HepG2 (cell line): ENCODE results near the gene PRRT1. TPM values are rescaled to one million over a fixed set of nuclear protein-coding genes. Genes with fewer than 3 reads are reported as not detected.

Experiments
- ATAC-seq: fragments of 200-7000 bp; cut with Tn5 transposase; 3 replicates; pipeline ENCODE4 v1.9.1; 2020; ENCODE audit warnings: mild to moderate bottlenecking, moderate library complexity
- BruUV-seq: library from RNA; stranded (reverse); fragments of 400-500 nt; replicated peaks from 2 replicates; lab custom pipeline; 2021; lab: Mats Ljungman, UMichigan
- CTCF ChIA-PET: fragments of 300-600 bp; formaldehyde crosslinking; extraction: SDS; loops from one replicate; lab custom pipeline; 2021; ENCODE audit warnings: low total read pairs, inconsistent platforms, low intra/inter-chr PET ratio; lab: Yijun Ruan, JAX
- POLR2A ChIA-PET: fragments of 350-600 bp; sonication (Branson Sonifier 250); formaldehyde crosslinking; loops from one replicate; lab custom pipeline; 2020; ENCODE audit warnings: antibody characterized with exemption, inconsistent platforms; lab: Yijun Ruan, JAX
- DNase-seq: peaks from one replicate; pipeline ENCODE4 v3.0.0-alpha.2; 2015; ENCODE audit warnings: low spot score
- FAIRE-seq: peaks from 3 replicates; lab custom pipeline; 2011; peaks lifted over from hg19 to GRCh38; lab: Jason Lieb, UNC
- H2AFZ ChIP-seq: one replicate; pipeline ENCODE4 v1.6.1; 2011; ENCODE audit warnings: low read length, inconsistent platforms
- H3K27ac ChIP-seq: fragments of 300-600 bp; 3 replicates; pipeline ENCODE4 v1.8.0; 2011; ENCODE audit warnings: mixed run types, mild to moderate bottlenecking, mixed read lengths, low read length, inconsistent platforms; ENCODE audit not compliant: insufficient read depth; ENCODE audit errors: extremely low read length
- H3K27me3 ChIP-seq, 2 experiments: fragments of 200-600 bp in 1 of 2; 2 replicates in 1 of 2; 3 replicates in 1 of 2; pipeline versions ENCODE4 v1.6.0 to v1.8.0; 2011; ENCODE audit warnings: low read length in 2 of 2, mild to moderate bottlenecking in 2 of 2, moderate library complexity in 2 of 2, inconsistent platforms in 1 of 2; ENCODE audit not compliant: insufficient read depth in 2 of 2, control insufficient read depth in 1 of 2
- H3K36me3 ChIP-seq, 2 experiments: fragments of 200-600 bp in 1 of 2; replicated peaks in 1 of 2; 2 replicates in 1 of 2; 3 replicates in 1 of 2; pipeline versions ENCODE4 v1.5.1 to v1.8.0; 2011; ENCODE audit warnings: low read length in 2 of 2, inconsistent platforms in 1 of 2; ENCODE audit not compliant: insufficient read depth in 2 of 2, control insufficient read depth in 1 of 2
- H3K4me1 ChIP-seq: 2 replicates; pipeline ENCODE4 v1.5.1; 2012; ENCODE audit warnings: low read length, inconsistent platforms; ENCODE audit not compliant: insufficient read depth
- H3K4me2 ChIP-seq: 2 replicates; pipeline ENCODE4 v1.6.0; 2011; ENCODE audit warnings: low read depth, low read length, inconsistent platforms
- H3K4me3 ChIP-seq, 3 experiments: fragments of 200-600 bp in 1 of 3; sonication (generic), shearing (Covaris generic) in 1 of 3; replicated peaks in 1 of 3; 2 replicates each; pipeline ENCODE4 v1.5.1; 2011 to 2016; ENCODE audit warnings: low read length in 3 of 3, inconsistent platforms in 2 of 3, low read depth in 2 of 3, mild to moderate bottlenecking in 2 of 3, control low read depth in 1 of 3, mixed read lengths in 1 of 3; ENCODE audit not compliant: insufficient read depth in 1 of 3
- H3K79me2 ChIP-seq: one replicate; pipeline ENCODE4 v1.6.1; 2011; ENCODE audit warnings: low read length, inconsistent platforms; ENCODE audit not compliant: insufficient read depth
- H3K9ac ChIP-seq: 2 replicates; pipeline ENCODE4 v1.6.0; 2011; ENCODE audit warnings: mild to moderate bottlenecking, low read depth, low read length, inconsistent platforms; ENCODE audit not compliant: insufficient read depth
- H3K9me3 ChIP-seq: 2 replicates; pipeline ENCODE4 v1.5.1; 2012; ENCODE audit warnings: mild to moderate bottlenecking, low read length
- H4K20me1 ChIP-seq: 2 replicates; pipeline ENCODE4 v1.6.0; 2011; ENCODE audit warnings: inconsistent platforms, mild to moderate bottlenecking, low read length, moderate library complexity; ENCODE audit not compliant: insufficient read depth
- ATRX ChIP-seq: sonication (generic); formaldehyde crosslinking; IDR thresholded peaks from 2 replicates; pipeline ENCODE4 v1.4.0; 2020; ENCODE audit warnings: missing genetic modification reagents, borderline replicate concordance
- NBN ChIP-seq: fragments of 450-650 bp; conservative IDR thresholded peaks from 2 replicates; pipeline ENCODE4 v1.6.1; 2017
- NCOA5 ChIP-seq: sonication (generic); formaldehyde crosslinking; IDR thresholded peaks from 2 replicates; pipeline ENCODE4 v1.4.0; 2020; ENCODE audit warnings: missing genetic modification reagents
- SIN3A ChIP-seq: IDR thresholded peaks from 2 replicates; pipeline ENCODE4 v1.6.1; 2011; ENCODE audit warnings: low read depth, mild to moderate bottlenecking, control low read depth, low read length, borderline replicate concordance
- SRSF4 ChIP-seq: fragments of 200-400 bp; formaldehyde crosslinking; IDR thresholded peaks from one replicate; pipeline ENCODE4 v1.6.1; 2018; ENCODE audit warnings: mild to moderate bottlenecking, low read depth, low read length, moderate library complexity; ENCODE audit not compliant: poor library complexity, severe bottlenecking
- XBP1 ChIP-seq: sonication (generic); formaldehyde crosslinking; IDR thresholded peaks from 2 replicates; pipeline ENCODE4 v1.5.0; 2020; ENCODE audit warnings: missing genetic modification reagents
- ZBTB20 ChIP-seq: sonication (generic); formaldehyde crosslinking; IDR thresholded peaks from 2 replicates; pipeline ENCODE4 v1.8.1; 2023; ENCODE audit warnings: missing genetic modification reagents, low read depth, mild to moderate bottlenecking, borderline replicate concordance
- ZNF749 ChIP-seq: sonication (generic); formaldehyde crosslinking; IDR thresholded peaks from 2 replicates; pipeline ENCODE4 v1.8.0; 2022; ENCODE audit warnings: mild to moderate bottlenecking, missing genetic modification reagents, moderate library complexity, borderline replicate concordance
- ZNF75D ChIP-seq: sonication (generic); formaldehyde crosslinking; IDR thresholded peaks from 2 replicates; pipeline ENCODE4 v1.8.1; 2023; ENCODE audit warnings: missing genetic modification reagents, mild to moderate bottlenecking, borderline replicate concordance
- WGBS: methylation state at CpG from one replicate; pipeline ENCODE4 v1.1.6; 2017; ENCODE audit warnings: low lambda C conversion rate; 5-methylcytosine and 5-hydroxymethylcytosine counted together
- in situ Hi-C: cut with HindIII; loops from 2 replicates; pipeline ENCODE4 v1.10.0; 2017; ENCODE audit warnings: low pct_unique_long_range_greater_than_20kb; ENCODE audit not compliant: extremely low pct_ligation_motif_present
- intact Hi-C: fragments of 100-400 bp; cut with micrococcal nuclease; formaldehyde crosslinking; loops from one replicate; pipeline ENCODE4 v1.10.0; 2022; ENCODE audit not compliant: unreplicated experiment
- polyA plus RNA-seq, 8 experiments: library from polyadenylated mRNA; depleted of rRNA in 3 of 8; stranded (reverse) in 7 of 8; unstranded in 1 of 8; fragments of >200 nt; fragmentation: Illumina TruSeq in 4 of 8; extraction: Trizol in 4 of 8; gene quantifications; 2 replicates each; pipeline versions ENCODE4 v1.2.1 to v1.2.3, GENCODE V29; 2011 to 2016; ENCODE audit warnings: low read depth in 4 of 8, missing spikeins in 1 of 8, mixed read lengths in 1 of 8; ENCODE audit not compliant: insufficient read depth in 1 of 8
- total RNA-seq, 5 experiments: library from RNA; depleted of rRNA; stranded (reverse); fragments of >200 nt; fragmentation: Illumina TruSeq; extraction: Trizol; gene quantifications; 2 replicates each; pipeline ENCODE4 v1.2.3, GENCODE V29; 2016; ENCODE audit warnings: low read depth in 1 of 5
- TF ChIP-seq, protein P1 (sequence below): sonication (generic); formaldehyde crosslinking; IDR thresholded peaks from 2 replicates; pipeline ENCODE4 v1.8.1; 2023; ENCODE audit warnings: mild to moderate bottlenecking, inconsistent platforms, moderate library complexity, missing genetic modification reagents, borderline replicate concordance
- TF ChIP-seq, protein P2 (sequence below): sonication (generic); formaldehyde crosslinking; IDR thresholded peaks from 2 replicates; pipeline ENCODE4 v1.8.0; 2023; ENCODE audit warnings: mild to moderate bottlenecking, missing genetic modification reagents
- TF ChIP-seq, protein P3 (sequence below): sonication (generic); formaldehyde crosslinking; IDR thresholded peaks from 2 replicates; pipeline ENCODE4 v1.4.0; 2020; ENCODE audit warnings: missing genetic modification reagents, borderline replicate concordance
- TF ChIP-seq, protein P4 (sequence below): sonication (generic); IDR thresholded peaks from 2 replicates; pipeline ENCODE4 v1.6.1; 2016; ENCODE audit warnings: low read depth, borderline replicate concordance
- TF ChIP-seq, protein P5 (sequence below): IDR thresholded peaks from 2 replicates; pipeline ENCODE4 v1.6.1; 2016; ENCODE audit warnings: missing genetic modification reagents, missing compliant biosample characterization

Gene PRRT1
- total and polyA plus RNA-seq, 2 of the 13 experiments (the other 11 are each of a cell fraction or from before 2014, with no cell fraction given) = 0.64 to 1.4 TPM

DNA sequence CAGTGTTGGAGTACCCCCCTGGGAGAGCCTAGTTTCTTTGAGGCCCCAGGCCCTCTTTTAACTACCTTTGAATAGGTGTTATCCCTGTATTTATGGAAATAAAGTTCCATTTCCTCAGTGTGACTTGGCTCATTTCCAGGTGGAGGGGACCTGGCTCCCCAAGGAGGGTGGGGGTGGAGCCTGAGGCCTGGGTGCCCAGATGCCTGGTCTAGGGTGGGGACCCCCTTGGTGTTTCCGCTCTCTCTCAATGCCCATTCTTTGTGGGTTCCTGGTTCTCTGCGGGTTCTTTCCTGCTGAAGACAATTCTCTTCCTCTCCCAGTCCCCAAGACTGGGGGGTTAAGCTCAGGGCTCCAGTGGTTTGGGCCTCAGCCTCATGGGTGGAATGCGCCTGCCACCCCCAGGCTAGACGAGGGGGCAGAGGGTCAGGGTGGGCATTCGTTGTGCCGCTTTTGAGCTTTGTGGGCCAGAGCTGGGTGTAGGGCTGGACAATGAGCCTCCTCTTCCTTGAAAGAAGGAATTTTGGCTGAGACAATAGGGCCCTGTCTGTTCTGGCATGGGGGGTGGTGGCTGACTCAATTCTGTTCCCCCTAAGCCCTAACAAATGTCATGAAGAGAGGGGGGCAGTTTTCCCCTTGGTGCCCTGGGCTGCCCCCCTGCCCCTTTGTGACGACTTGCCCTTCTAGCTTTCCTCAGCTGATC lies 12.0 kb upstream of the PRRT1 start:
- FAIRE-seq = no peak
- CTCF ChIA-PET = no interaction called here

More for the DNA sequence above, 12.0 kb upstream of the PRRT1 start:
- intact Hi-C loops (no loop called here), in situ Hi-C loops (no loop called here)
- Histone ChIP-seq H3K79me2 (no peaks in the 10 kb centered on the region), H3K27me3 (no peaks in the 10 kb centered on the region), H3K27ac (no peak overlapping the region), H3K4me2 (no peak overlapping the region), H2AFZ (no peak overlapping the region), H3K4me3 (no peak overlapping the region), H3K9ac (no peak overlapping the region), H4K20me1 (no peaks in the 10 kb centered on the region), H3K36me3 (peaks cover 10 to 32% of the 10 kb centered on the region in 2 experiments), H3K4me1 (no peaks in the 10 kb centered on the region), H3K9me3 (no peaks in the 10 kb centered on the region)
- over 99% methylated on average over 7 of the region's 7 CpGs for WGBS
- no peak for ATAC-seq
- BruUV-seq = no TSS peak
- TF ChIP-seq ZNF75D (CRISPR knock-in tag) = no peak
- no peak for TF ChIP-seq XBP1 (CRISPR knock-in tag)
- TF ChIP-seq, protein P1, sequence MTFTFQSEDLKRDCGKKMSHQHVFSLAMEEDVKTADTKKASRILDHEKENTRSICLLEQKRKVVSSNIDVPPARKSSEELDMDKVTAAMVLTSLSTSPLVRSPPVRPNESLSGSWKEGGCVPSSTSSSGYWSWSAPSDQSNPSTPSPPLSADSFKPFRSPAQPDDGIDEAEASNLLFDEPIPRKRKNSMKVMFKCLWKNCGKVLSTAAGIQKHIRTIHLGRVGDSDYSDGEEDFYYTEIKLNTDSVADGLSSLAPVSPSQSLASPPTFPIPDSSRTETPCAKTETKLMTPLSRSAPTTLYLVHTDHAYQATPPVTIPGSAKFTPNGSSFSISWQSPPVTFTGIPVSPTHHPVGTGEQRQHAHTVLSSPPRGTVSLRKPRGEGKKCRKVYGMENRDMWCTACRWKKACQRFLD (CRISPR knock-in tag) = no peak
- TF ChIP-seq, protein P2, sequence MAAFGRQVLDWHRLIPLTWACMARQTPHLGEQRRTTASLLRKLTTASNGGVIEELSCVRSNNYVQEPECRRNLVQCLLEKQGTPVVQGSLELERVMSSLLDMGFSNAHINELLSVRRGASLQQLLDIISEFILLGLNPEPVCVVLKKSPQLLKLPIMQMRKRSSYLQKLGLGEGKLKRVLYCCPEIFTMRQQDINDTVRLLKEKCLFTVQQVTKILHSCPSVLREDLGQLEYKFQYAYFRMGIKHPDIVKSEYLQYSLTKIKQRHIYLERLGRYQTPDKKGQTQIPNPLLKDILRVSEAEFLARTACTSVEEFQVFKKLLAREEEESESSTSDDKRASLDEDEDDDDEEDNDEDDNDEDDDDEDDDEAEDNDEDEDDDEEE (CRISPR knock-in tag) = no peak
- no peak for TF ChIP-seq ZNF749 (CRISPR knock-in tag)
- TF ChIP-seq, protein P3, sequence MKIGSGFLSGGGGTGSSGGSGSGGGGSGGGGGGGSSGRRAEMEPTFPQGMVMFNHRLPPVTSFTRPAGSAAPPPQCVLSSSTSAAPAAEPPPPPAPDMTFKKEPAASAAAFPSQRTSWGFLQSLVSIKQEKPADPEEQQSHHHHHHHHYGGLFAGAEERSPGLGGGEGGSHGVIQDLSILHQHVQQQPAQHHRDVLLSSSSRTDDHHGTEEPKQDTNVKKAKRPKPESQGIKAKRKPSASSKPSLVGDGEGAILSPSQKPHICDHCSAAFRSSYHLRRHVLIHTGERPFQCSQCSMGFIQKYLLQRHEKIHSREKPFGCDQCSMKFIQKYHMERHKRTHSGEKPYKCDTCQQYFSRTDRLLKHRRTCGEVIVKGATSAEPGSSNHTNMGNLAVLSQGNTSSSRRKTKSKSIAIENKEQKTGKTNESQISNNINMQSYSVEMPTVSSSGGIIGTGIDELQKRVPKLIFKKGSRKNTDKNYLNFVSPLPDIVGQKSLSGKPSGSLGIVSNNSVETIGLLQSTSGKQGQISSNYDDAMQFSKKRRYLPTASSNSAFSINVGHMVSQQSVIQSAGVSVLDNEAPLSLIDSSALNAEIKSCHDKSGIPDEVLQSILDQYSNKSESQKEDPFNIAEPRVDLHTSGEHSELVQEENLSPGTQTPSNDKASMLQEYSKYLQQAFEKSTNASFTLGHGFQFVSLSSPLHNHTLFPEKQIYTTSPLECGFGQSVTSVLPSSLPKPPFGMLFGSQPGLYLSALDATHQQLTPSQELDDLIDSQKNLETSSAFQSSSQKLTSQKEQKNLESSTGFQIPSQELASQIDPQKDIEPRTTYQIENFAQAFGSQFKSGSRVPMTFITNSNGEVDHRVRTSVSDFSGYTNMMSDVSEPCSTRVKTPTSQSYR = no peak
- TF ChIP-seq ZBTB20 (CRISPR knock-in tag) = no peak
- TF ChIP-seq SRSF4 = no peak
- TF ChIP-seq NCOA5 = no peak
- TF ChIP-seq SIN3A = no peak
- TF ChIP-seq, protein P4, sequence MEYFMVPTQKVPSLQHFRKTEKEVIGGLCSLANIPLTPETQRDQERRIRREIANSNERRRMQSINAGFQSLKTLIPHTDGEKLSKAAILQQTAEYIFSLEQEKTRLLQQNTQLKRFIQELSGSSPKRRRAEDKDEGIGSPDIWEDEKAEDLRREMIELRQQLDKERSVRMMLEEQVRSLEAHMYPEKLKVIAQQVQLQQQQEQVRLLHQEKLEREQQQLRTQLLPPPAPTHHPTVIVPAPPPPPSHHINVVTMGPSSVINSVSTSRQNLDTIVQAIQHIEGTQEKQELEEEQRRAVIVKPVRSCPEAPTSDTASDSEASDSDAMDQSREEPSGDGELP = no peak
- TF ChIP-seq NBN = no peak
- no peak for TF ChIP-seq ATRX (CRISPR knock-in tag)
- TF ChIP-seq, protein P5, sequence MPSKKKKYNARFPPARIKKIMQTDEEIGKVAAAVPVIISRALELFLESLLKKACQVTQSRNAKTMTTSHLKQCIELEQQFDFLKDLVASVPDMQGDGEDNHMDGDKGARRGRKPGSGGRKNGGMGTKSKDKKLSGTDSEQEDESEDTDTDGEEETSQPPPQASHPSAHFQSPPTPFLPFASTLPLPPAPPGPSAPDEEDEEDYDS = no peak
- DNase-seq = no peak
- POLR2A ChIA-PET = interaction anchor here (1.2 kb wide), 1 partner anchor 9 kb away, joined by 3 read pairs; no protein-coding TSS in a partner anchor
